GM12878 (cell line): ENCODE data around the gene MLEC. TPM values are rescaled to one million over a fixed set of nuclear protein-coding genes. Genes with fewer than 3 reads are reported as not detected.

Source experiments
- CEBPB ChIP-seq, 2 experiments: fragments of 150-350 bp in 1 of 2; IDR thresholded peaks; 2 replicates each; pipeline ENCODE4 v1.6.1; 2012 to 2014; ENCODE audit warnings: low read depth in 2 of 2, low read length in 2 of 2, borderline replicate concordance in 1 of 2, inconsistent platforms in 1 of 2
- CREM ChIP-seq: IDR thresholded peaks from 2 replicates; pipeline ENCODE4 v1.6.1; 2014; ENCODE audit warnings: antibody characterized with exemption, low read depth
- FOS ChIP-seq: IDR thresholded peaks from 3 replicates; pipeline ENCODE4 v1.6.1; 2011; ENCODE audit warnings: borderline replicate concordance; ENCODE audit not compliant: insufficient read length; ENCODE audit errors: extremely low read depth
- HDAC2 ChIP-seq: fragments of 200-600 bp; sonication (generic); IDR thresholded peaks from 2 replicates; pipeline ENCODE4 v1.6.1; 2017
- RCOR1 ChIP-seq: conservative IDR thresholded peaks from 2 replicates; pipeline ENCODE4 v1.6.1; 2012; ENCODE audit warnings: low read depth, low read length, improper control_type of control experiment
- WRNIP1 ChIP-seq: IDR thresholded peaks from 2 replicates; pipeline ENCODE4 v1.6.1; 2011; ENCODE audit warnings: low read depth, low read length, improper control_type of control experiment, borderline replicate concordance
- polyA plus RNA-seq, 11 experiments: library from polyadenylated mRNA; depleted of rRNA in 4 of 11; unstranded in 6 of 11; stranded (reverse) in 5 of 11; fragments of >200 nt; fragmentation: Nextera tagmentation in 4 of 11; fragmentation: Illumina TruSeq in 1 of 11; extraction: Ambion mirVana in 4 of 11; extraction: Trizol in 1 of 11; gene quantifications; 1 replicate in 1 of 11; 2 replicates in 10 of 11; pipeline versions ENCODE4 v1.2.1 to v1.2.3, GENCODE V29; 2011 to 2016; ENCODE audit warnings: inconsistent platforms in 2 of 11, missing spikeins in 2 of 11, low read depth in 1 of 11
- total RNA-seq, 4 experiments: library from RNA; depleted of rRNA in 3 of 4; stranded (reverse); fragments of >200 nt in 3 of 4; fragmentation: Illumina TruSeq in 1 of 4; extraction: Trizol in 1 of 4; gene quantifications; 2 replicates each; pipeline versions ENCODE4 v1.2.1 to v1.2.3, GENCODE V29; 2013 to 2021
- TF ChIP-seq, protein P1 (sequence below): IDR thresholded peaks from 2 replicates; pipeline ENCODE4 v1.6.1; 2012; ENCODE audit warnings: improper control_type of control experiment, low read depth, low read length; ENCODE audit not compliant: insufficient replicate concordance
- TF ChIP-seq, protein P2 (sequence below): fragments of 150-350 bp; IDR thresholded peaks from 2 replicates; pipeline ENCODE4 v1.6.1; 2016; ENCODE audit warnings: low read depth, low read length
- TF ChIP-seq, protein P3 (sequence below): fragments of 450-650 bp; IDR thresholded peaks from 2 replicates; pipeline ENCODE4 v1.6.1; 2018; ENCODE audit warnings: mild to moderate bottlenecking, low read depth, moderate library complexity; ENCODE audit not compliant: partially characterized antibody

MLEC gene
- total and polyA plus RNA-seq, 10 of the 15 experiments (the other 5 are each of a cell fraction or from before 2014, with no cell fraction given) = 26.7 to 172 (median 103) TPM

DNA sequence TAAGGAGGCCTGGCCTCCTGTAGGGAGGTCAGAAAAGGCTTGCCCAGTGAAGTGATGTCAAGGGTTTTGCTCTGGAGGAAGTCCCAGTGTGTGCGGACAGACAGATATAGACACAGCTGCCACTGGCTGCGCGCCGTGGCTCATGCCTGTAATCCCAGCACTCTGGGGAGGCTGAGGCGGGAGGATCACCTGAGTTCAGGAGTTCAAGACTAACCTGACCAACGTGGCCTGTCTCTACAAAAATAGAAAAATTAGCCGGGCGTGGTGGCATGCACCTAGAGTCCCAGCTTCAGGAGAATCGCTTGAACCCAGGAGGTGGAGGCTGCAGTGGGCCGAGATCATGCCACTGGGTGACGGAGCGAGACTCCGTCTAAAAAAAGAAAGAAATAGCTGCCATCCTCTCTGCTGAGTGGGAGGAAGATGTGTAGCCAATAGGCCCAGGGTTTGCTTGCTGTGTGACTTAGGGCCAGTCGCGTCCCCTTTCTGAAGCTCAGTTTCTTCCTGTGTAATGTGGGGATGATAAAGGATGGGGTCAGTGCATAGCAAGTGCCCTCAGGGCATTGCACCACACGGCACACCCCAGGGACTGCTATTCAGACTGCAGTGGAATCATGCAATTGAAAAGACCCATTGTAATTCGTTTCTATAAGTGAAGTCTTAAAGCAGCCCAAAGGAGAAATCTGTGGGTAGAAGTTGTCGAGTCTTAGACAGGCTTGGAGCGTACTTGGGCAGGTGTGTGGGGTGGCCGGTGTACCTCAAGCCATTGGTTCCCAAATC, 18.7 kb upstream of the MLEC start (continued):
- TF ChIP-seq, protein P1, sequence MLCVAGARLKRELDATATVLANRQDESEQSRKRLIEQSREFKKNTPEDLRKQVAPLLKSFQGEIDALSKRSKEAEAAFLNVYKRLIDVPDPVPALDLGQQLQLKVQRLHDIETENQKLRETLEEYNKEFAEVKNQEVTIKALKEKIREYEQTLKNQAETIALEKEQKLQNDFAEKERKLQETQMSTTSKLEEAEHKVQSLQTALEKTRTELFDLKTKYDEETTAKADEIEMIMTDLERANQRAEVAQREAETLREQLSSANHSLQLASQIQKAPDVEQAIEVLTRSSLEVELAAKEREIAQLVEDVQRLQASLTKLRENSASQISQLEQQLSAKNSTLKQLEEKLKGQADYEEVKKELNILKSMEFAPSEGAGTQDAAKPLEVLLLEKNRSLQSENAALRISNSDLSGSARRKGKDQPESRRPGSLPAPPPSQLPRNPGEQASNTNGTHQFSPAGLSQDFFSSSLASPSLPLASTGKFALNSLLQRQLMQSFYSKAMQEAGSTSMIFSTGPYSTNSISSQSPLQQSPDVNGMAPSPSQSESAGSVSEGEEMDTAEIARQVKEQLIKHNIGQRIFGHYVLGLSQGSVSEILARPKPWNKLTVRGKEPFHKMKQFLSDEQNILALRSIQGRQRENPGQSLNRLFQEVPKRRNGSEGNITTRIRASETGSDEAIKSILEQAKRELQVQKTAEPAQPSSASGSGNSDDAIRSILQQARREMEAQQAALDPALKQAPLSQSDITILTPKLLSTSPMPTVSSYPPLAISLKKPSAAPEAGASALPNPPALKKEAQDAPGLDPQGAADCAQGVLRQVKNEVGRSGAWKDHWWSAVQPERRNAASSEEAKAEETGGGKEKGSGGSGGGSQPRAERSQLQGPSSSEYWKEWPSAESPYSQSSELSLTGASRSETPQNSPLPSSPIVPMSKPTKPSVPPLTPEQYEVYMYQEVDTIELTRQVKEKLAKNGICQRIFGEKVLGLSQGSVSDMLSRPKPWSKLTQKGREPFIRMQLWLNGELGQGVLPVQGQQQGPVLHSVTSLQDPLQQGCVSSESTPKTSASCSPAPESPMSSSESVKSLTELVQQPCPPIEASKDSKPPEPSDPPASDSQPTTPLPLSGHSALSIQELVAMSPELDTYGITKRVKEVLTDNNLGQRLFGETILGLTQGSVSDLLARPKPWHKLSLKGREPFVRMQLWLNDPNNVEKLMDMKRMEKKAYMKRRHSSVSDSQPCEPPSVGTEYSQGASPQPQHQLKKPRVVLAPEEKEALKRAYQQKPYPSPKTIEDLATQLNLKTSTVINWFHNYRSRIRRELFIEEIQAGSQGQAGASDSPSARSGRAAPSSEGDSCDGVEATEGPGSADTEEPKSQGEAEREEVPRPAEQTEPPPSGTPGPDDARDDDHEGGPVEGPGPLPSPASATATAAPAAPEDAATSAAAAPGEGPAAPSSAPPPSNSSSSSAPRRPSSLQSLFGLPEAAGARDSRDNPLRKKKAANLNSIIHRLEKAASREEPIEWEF = no peak
- TF ChIP-seq WRNIP1 (no peak), HDAC2 (no peak), CEBPB (IDR thresholded peaks at IDR 0.05; ENCODE audit: borderline replicate concordance in 1 of 2, low read depth in 2 of 2, low read length in 2 of 2) (no peak), CREM (no peak), FOS (no peak), RCOR1 (no peak)
- TF ChIP-seq, protein P2, sequence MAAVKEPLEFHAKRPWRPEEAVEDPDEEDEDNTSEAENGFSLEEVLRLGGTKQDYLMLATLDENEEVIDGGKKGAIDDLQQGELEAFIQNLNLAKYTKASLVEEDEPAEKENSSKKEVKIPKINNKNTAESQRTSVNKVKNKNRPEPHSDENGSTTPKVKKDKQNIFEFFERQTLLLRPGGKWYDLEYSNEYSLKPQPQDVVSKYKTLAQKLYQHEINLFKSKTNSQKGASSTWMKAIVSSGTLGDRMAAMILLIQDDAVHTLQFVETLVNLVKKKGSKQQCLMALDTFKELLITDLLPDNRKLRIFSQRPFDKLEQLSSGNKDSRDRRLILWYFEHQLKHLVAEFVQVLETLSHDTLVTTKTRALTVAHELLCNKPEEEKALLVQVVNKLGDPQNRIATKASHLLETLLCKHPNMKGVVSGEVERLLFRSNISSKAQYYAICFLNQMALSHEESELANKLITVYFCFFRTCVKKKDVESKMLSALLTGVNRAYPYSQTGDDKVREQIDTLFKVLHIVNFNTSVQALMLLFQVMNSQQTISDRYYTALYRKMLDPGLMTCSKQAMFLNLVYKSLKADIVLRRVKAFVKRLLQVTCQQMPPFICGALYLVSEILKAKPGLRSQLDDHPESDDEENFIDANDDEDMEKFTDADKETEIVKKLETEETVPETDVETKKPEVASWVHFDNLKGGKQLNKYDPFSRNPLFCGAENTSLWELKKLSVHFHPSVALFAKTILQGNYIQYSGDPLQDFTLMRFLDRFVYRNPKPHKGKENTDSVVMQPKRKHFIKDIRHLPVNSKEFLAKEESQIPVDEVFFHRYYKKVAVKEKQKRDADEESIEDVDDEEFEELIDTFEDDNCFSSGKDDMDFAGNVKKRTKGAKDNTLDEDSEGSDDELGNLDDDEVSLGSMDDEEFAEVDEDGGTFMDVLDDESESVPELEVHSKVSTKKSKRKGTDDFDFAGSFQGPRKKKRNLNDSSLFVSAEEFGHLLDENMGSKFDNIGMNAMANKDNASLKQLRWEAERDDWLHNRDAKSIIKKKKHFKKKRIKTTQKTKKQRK = no peak
- TF ChIP-seq, protein P3, sequence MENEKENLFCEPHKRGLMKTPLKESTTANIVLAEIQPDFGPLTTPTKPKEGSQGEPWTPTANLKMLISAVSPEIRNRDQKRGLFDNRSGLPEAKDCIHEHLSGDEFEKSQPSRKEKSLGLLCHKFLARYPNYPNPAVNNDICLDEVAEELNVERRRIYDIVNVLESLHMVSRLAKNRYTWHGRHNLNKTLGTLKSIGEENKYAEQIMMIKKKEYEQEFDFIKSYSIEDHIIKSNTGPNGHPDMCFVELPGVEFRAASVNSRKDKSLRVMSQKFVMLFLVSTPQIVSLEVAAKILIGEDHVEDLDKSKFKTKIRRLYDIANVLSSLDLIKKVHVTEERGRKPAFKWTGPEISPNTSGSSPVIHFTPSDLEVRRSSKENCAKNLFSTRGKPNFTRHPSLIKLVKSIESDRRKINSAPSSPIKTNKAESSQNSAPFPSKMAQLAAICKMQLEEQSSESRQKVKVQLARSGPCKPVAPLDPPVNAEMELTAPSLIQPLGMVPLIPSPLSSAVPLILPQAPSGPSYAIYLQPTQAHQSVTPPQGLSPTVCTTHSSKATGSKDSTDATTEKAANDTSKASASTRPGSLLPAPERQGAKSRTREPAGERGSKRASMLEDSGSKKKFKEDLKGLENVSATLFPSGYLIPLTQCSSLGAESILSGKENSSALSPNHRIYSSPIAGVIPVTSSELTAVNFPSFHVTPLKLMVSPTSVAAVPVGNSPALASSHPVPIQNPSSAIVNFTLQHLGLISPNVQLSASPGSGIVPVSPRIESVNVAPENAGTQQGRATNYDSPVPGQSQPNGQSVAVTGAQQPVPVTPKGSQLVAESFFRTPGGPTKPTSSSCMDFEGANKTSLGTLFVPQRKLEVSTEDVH = no peak
- TF ChIP-seq, all 136 proteins: peak for 0
